HuH-7.5 (cell line): Measurements from ENCODE around the gene TLK2.
"Not testable (repeated sequence)": the region's sequence is repeated elsewhere in the genome, so short reads cannot be mapped to it uniquely, and the experiment has no call there.

Experiments
- DNase-seq: peaks from one replicate; pipeline ENCODE4 v3.0.0; 2011; ENCODE audit warnings: low spot score

Gene TLK2

GRCh38 chr17:62490990-62491389, 12.4 kb downstream of the TLK2 start:
- not testable (repeated sequence) for DNase-seq

DNA sequence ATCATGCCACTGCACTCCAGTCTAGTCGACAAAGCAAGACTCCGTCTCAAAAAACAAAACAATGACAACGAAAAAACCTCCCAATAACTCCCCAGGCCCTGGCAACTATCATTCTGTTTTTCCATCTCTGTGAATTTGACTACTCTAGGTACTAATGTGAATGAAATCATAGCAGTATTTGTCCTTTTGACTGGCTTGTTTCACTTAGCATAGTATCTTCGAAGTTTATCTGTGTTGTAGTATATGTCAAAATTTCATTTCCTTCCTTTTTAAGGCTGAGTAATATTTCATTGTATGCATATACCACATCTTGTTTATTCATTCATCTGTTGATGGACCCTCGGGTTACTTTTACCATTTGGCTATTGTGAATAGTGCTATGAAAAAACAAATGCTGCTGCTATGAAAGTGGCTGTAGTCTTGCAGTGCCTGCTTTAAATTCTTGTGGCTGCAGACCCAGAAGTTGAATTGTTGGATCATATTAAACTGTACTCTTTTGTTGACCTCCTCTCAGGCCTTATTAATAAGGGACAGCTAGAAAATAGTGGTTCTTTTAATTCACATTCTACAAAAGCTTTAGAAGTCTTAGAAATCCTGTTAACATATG, 14.5 kb downstream of the TLK2 start:
- DNase-seq = not testable (repeated sequence)

DNA sequence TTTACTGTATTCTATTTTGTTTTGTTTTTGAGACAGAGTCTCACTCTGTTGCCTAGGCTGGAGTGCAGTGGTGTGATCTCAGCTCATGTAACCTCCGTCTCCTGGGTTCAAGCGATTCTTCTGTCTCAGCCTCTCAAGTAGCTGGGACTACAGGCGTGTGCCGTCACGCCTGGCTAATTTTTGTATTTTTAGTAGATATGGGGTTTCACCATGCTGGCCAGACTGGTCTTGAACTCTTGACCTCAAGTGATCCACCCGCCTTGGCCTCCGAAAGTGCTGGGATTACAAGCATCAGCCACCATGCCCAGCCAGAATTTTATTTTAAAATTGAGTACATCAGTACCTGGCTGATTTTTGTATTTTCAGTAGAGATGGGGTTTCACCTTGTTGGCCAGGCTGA, 15.4 kb downstream of the TLK2 start:
- DNase-seq = not testable (repeated sequence)

DNA sequence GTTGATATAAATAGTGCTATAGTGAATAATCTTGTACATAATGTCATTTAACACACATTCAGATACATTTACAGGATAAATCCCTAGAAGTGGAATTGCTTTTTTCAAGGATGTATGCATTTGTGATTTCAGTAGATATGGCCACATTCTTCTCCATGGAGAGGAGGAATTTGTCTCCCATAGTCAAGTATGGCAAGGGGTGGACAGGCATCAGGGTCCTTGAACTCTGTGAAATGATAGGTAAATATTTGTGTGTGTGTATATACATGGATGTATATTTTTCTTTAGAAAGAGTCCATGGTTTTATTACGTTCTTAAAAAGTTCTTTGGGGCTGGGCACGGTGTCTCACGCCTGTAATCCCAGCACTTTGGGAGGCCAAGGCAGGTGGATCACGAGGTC, 17.7 kb downstream of the TLK2 start:
- not testable (repeated sequence) for DNase-seq

DNA sequence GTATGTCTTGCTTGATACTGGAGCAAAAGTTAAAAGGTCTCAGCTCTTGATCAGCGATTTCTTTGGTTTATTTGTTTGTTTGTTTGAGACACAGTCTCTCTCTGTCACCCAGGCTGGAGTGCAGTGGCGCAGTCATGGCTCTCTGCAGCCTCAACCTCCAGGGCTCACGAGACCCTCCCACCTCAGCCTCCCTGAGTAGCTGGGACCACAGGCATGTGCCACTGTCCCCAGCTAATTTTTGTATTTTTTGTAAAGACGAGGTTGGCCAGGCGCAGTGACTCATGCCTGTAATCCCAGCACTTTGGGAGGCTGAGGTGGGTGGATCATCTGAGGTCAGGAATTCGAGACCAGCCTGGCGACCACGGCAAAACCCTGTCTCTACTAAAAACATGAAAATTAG, 20.2 kb downstream of the TLK2 start:
- not testable (repeated sequence) for DNase-seq

GRCh38 chr17:62500463-62500862, 21.8 kb downstream of the TLK2 start:
- DNase-seq = not testable (repeated sequence)

- DNase-seq = not testable (repeated sequence)
These were observed 26.2 kb downstream of the TLK2 start for GRCh38 chr17:62504857-62505256.

- not testable (repeated sequence) for DNase-seq
These were observed 28.7 kb downstream of the TLK2 start for GRCh38 chr17:62507191-62507836.

DNA sequence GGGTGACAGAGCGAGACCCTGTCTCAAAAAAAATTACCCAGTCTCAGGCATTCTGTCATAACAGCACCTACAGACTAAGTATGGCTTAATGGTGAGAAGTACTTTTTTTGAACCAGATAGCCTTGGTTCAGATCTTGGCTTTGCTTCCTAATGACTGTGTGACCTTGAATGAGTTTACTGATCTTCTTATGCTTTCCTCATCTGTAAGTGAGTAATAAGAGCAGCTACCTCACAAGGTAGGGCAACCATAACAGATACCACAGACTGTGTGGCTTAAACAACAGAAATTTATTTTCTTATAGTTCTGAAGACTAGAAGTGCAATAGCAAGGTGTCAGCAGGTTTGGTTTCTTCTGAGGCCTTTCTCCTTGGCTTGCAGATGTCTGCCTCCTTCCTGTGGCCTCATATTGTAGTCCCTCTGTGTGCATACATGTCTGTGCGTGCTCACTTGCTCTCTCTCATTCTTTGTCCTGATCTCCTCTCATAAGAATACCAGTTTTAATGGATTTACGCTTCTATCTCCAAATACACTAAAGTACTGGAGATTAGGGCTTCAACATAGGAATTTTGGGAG, 31.7 kb downstream of the TLK2 start:
- not testable (repeated sequence) for DNase-seq

GRCh38 chr17:62511014-62511413, 32.4 kb downstream of the TLK2 start:
- DNase-seq = not testable (repeated sequence)

DNA sequence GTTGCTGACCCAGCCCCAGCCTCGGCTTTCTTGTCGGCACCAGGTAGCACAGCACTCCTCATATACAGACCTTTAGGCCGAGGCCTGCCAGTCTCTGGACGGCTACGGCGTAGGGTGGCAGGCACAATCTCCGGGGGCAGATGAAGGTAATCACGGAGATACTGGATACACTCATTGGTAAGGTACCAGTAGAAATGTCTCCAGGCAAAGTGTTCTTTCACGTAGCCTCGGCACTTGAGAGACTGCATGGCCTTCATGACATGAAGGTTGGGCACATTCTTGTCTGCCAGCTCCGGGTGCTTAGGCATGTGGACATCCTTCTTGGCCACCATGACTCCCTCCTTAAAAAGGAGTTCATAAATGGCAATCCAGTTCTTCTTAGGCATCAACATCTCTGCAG, 37.8 kb downstream of the TLK2 start:
- DNase-seq = not testable (repeated sequence)

GRCh38 chr17:62521295-62521694, 42.7 kb downstream of the TLK2 start:
- not testable (repeated sequence) for DNase-seq

- DNase-seq = not testable (repeated sequence)
These were observed 45.5 kb downstream of the TLK2 start for GRCh38 chr17:62524077-62524476.

DNA sequence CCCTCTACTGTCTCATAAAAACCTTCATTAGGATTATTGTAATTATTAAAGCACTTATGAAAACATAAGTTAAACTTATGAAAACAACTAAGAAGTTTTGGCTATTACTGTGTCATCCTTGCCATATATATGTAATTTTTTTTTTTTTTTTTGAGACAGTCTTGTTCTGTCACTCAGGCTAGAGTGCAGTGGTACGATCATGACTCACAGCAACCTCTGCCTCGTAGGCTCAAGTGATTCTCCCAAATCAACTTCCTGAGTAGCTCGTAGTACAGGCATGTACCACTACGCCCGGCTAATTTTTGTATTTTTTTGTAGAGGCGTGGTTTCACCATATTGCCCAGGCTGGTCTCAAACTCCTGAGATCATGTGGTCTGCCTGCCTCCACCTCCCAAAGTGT, 46.7 kb downstream of the TLK2 start:
- DNase-seq = not testable (repeated sequence)

GRCh38 chr17:62530936-62531335, 52.3 kb downstream of the TLK2 start:
- DNase-seq = not testable (repeated sequence)

DNA sequence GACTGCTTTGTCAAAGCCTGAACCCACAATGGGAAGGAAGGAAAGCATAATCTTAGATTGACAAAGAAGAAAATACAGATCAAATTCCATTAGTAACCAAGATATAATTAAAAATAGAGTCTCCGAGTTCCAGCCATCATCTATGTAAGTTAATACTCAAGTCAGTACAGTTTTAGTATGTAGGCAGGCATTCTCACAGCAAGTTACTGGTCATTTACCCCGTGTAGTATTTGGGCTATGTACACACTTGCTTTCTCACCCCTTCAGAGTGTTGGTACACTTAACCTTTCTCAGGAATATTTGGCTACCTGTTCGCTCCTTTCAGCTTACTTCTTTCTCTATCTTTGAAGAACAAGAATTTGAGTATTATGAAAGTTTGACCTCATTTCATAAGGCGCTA, 57.9 kb downstream of the TLK2 start:
- DNase-seq = not testable (repeated sequence)

GRCh38 chr17:62541073-62541472, 62.4 kb downstream of the TLK2 start:
- not testable (repeated sequence) for DNase-seq

DNA sequence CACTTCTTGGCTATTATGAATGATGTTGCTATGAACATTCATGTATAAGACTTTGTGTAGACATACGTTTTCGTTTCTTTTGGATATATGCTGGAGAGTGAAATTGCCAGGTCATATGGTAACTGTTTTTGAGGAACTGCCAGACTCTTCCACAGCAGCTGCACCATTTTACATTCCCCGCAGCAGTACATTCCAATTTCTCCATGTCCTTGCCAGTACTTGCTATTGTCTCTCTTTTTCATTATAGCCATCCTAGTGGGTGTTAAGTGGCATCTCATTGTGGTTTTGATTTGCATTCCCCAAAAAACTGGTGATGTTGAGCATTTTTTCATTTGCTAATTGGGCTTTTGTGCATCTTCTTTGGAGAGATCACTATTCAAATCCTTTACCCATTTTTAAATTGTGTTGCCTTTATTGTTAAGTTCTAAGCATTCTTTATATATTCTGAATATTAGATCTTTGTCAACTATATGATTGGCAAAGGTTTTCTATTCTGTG, 64.7 kb downstream of the TLK2 start:
- not testable (repeated sequence) for DNase-seq

DNA sequence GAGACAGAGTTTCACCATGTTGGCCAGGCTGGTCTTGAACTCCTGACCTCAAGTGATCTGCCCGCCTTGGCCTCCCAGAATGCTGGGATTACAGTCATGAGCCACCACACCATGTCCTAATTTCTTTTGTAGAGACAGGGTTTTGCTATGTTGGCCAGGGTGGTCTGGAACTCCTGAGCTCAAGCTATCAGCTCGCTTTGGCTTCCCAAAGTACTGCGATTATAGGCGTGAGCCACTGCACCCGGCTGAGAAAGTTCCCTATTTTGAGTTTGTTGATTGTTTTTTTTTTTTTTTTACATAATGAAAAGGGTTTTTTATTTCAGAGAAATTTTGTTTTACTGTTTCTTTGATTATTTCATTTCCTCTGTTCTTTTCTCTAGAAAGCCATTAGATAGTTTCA, 67.4 kb downstream of the TLK2 start:
- DNase-seq = not testable (repeated sequence)

DNA sequence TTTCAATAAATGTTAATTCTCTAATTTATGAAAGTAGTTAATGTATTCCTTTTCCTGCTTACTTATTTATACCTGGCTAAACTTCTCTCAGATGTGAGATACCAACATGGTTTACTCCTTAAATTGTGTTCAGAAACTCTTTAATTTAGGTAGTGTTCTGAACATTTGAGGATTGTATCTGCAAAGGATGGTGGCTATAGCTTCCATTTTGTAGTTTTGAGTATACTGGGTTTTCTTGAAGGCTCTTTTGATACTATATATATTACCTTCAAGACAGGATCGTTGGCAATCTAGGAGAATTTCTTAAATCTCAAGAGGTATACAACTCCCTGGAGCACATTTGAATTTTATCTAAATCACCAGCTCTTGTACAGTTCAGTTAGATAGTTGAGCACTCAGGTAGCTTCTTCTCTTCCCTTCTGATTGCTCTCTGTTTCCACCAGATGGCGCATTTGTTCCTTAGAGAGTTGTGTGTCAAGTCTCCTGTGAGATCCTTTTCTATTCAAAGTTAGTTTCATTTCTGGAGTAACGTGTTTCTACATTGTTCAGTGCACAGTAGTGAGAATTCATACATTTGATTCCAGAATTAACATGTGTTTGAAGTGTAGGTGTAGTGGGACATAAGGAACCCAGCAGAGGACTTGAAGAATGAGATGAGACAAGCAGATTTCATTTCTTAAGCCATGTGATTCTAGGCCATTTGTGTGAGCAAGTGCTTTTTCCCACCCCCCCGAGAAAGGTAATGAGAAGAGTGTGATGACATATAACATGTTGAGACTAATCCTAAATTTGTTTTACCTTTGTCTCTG, 74.4 kb downstream of the TLK2 start:
- DNase-seq = not testable (repeated sequence)

GRCh38 chr17:62557532-62557931, 78.9 kb downstream of the TLK2 start:
- DNase-seq = not testable (repeated sequence)

DNA sequence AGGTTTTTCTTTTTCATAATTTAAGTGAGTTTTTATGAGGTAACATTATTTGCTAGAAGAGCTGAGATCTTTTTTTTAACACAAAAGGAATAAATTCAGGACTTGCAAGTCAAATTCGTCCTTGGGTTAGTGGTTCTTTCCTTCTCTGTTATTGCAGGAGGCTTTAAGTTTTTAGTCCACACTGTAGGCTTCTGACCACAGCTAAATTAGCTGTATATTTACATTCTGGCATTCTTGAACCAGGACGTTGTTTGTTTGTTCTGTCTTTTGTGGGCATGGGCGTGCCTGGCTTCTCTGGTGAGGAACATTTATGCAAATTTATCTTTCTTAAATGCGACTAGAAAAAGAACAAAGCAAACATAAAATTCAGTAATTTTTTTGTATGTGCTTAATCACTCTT, 80.3 kb downstream of the TLK2 start:
- DNase-seq = not testable (repeated sequence)
